Neural crest cell (in vitro differentiated cells): Measurements from ENCODE around the gene SPAG16. TPM values are rescaled to one million over a fixed set of nuclear protein-coding genes. Genes with fewer than 3 reads are reported as not detected.

Source experiments
- DNase-seq: peaks from one replicate; pipeline ENCODE4 v3.0.0; 2021; ENCODE audit warnings: low read depth, mixed read lengths, low spot score
- H3K27ac Mint-ChIP-seq: one replicate; pipeline ENCODE4 v1.8.0; 2021; ENCODE audit warnings: mild to moderate bottlenecking, mixed read lengths; ENCODE audit not compliant: unreplicated experiment
- H3K27me3 Mint-ChIP-seq: 2 replicates; pipeline ENCODE4 v1.8.0; 2021; ENCODE audit warnings: low read depth, mild to moderate bottlenecking, mixed read lengths
- H3K36me3 Mint-ChIP-seq: 2 replicates; pipeline ENCODE4 v1.8.0; 2021; ENCODE audit warnings: low read depth, mild to moderate bottlenecking, mixed read lengths
- H3K4me1 Mint-ChIP-seq: 2 replicates; pipeline ENCODE4 v1.8.0; 2021; ENCODE audit warnings: mixed read lengths
- H3K4me3 Mint-ChIP-seq: one replicate; pipeline ENCODE4 v1.8.0; 2021; ENCODE audit warnings: mild to moderate bottlenecking, mixed read lengths
- H3K9me3 Mint-ChIP-seq: 2 replicates; pipeline ENCODE4 v1.8.0; 2021; ENCODE audit warnings: mixed read lengths
- CTCF ChIP-seq: fragments of 200-600 bp; sonication (generic); conservative IDR thresholded peaks from 2 replicates; pipeline ENCODE4 v1.5.0; 2021; ENCODE audit warnings: antibody characterized with exemption, mild to moderate bottlenecking
- total RNA-seq: library from RNA; stranded (reverse); gene quantifications from 2 replicates; pipeline ENCODE4 v1.2.1, GENCODE V29; 2021

Gene SPAG16
- total RNA-seq, 1 donor from 2014 or later: 29.0 TPM

- H3K9me3 Mint-ChIP-seq: peaks cover 3% of the 10 kb centered on the region
- no peak overlapping the region for H3K27ac Mint-ChIP-seq
- no peak overlapping the region for H3K4me3 Mint-ChIP-seq
- no peak for TF ChIP-seq CTCF
- H3K36me3 Mint-ChIP-seq: no peaks in the 10 kb centered on the region
- no peaks in the 10 kb centered on the region for H3K4me1 Mint-ChIP-seq
- H3K27me3 Mint-ChIP-seq: no peaks in the 10 kb centered on the region
- no peak for DNase-seq
These were observed 981.8 kb downstream of the SPAG16 start for GRCh38 chr2:214265991-214266489.

GRCh38 chr2:214277880-214278279, 993.6 kb downstream of the SPAG16 start:
- H3K36me3 Mint-ChIP-seq: peaks cover 3% of the 10 kb centered on the region
- no peak for DNase-seq
- H3K4me3 Mint-ChIP-seq: no peak overlapping the region
- TF ChIP-seq CTCF: no peak
- H3K4me1 Mint-ChIP-seq: no peaks in the 10 kb centered on the region
- H3K9me3 Mint-ChIP-seq: peaks cover 14% of the 10 kb centered on the region
- H3K27me3 Mint-ChIP-seq: no peaks in the 10 kb centered on the region
- H3K27ac Mint-ChIP-seq: no peak overlapping the region

GRCh38 chr2:214286011-214286410, 1001.7 kb downstream of the SPAG16 start:
- peaks cover 2% of the 10 kb centered on the region for H3K36me3 Mint-ChIP-seq

GRCh38 chr2:214293593-214293992, 1009.3 kb downstream of the SPAG16 start:
- Mint-ChIP-seq H3K36me3 (peaks cover 9% of the 10 kb centered on the region), H3K27ac (no peak overlapping the region), H3K27me3 (no peaks in the 10 kb centered on the region), H3K4me1 (no peaks in the 10 kb centered on the region), H3K4me3 (no peak overlapping the region), H3K9me3 (peaks cover 18% of the 10 kb centered on the region)
- no peak for TF ChIP-seq CTCF
- DNase-seq: no peak

More at GRCh38 chr2:214286011-214286410, 1001.7 kb downstream of the SPAG16 start:
- H3K9me3 Mint-ChIP-seq: peaks cover 7% of the 10 kb centered on the region
- H3K27me3 Mint-ChIP-seq: no peaks in the 10 kb centered on the region
- no peak overlapping the region for H3K27ac Mint-ChIP-seq
- no peak for DNase-seq
- no peak for TF ChIP-seq CTCF
- no peaks in the 10 kb centered on the region for H3K4me1 Mint-ChIP-seq
- no peak overlapping the region for H3K4me3 Mint-ChIP-seq

GRCh38 chr2:214294426-214294825, 1010.2 kb downstream of the SPAG16 start:
- Mint-ChIP-seq H3K36me3 (peaks cover 9% of the 10 kb centered on the region), H3K27me3 (no peaks in the 10 kb centered on the region), H3K4me3 (no peak overlapping the region), H3K27ac (no peak overlapping the region), H3K9me3 (peaks cover 18% of the 10 kb centered on the region), H3K4me1 (no peaks in the 10 kb centered on the region)
- TF ChIP-seq CTCF: no peak
- DNase-seq: no peak
